Neural cell (in vitro differentiated cells): Measurements from ENCODE around the gene TWNK. TPM values are rescaled to one million over a fixed set of nuclear protein-coding genes. Genes with fewer than 3 reads are reported as not detected.

Experiments
- H2AFZ ChIP-seq: fragments of 200-600, 300-800 bp; sonication (generic), shearing (Covaris generic); 2 replicates; pipeline ENCODE4 v1.6.0; 2014; ENCODE audit warnings: low read depth, mild to moderate bottlenecking, antibody characterized with exemption, low read length, moderate library complexity
- H3F3A ChIP-seq: fragments of 200-600 bp; shearing (Covaris generic); 2 replicates; pipeline ENCODE4 v1.6.1; 2016; ENCODE audit warnings: mild to moderate bottlenecking, moderate library complexity, mixed read lengths, antibody characterized with exemption, low read length; ENCODE audit not compliant: insufficient read depth, poor library complexity, severe bottlenecking
- H3K27ac ChIP-seq: fragments of 200-600, 300-800 bp; sonication (generic), shearing (Covaris generic); 2 replicates; pipeline ENCODE4 v1.5.1; 2014; ENCODE audit warnings: mild to moderate bottlenecking, low read length, moderate library complexity
- H3K27me3 ChIP-seq: fragments of 300-800, 200-600 bp; sonication (generic), shearing (Covaris generic); 2 replicates; pipeline ENCODE4 v1.6.0; 2014; ENCODE audit warnings: mild to moderate bottlenecking, low read depth, low read length, moderate library complexity; ENCODE audit not compliant: insufficient read depth
- H3K36me3 ChIP-seq: fragments of 300-800, 200-600 bp; sonication (generic), shearing (Covaris generic); 2 replicates; pipeline ENCODE4 v1.5.1; 2014; ENCODE audit warnings: mild to moderate bottlenecking, antibody characterized with exemption, low read length, moderate library complexity; ENCODE audit not compliant: insufficient read depth
- H3K4me2 ChIP-seq: fragments of 300-800, 200-600 bp; sonication (generic), shearing (Covaris generic); 2 replicates; pipeline ENCODE4 v1.6.0; 2014; ENCODE audit warnings: mild to moderate bottlenecking, low read length
- H3K4me3 ChIP-seq: fragments of 300-800, 200-600 bp; sonication (generic), shearing (Covaris generic); 2 replicates; pipeline ENCODE4 v1.5.1; 2014; ENCODE audit warnings: mild to moderate bottlenecking, low read length, moderate library complexity
- H3K79me2 ChIP-seq: fragments of 200-600 bp; shearing (Covaris generic); replicated peaks from 2 replicates; pipeline ENCODE4 v1.6.0; 2014; ENCODE audit warnings: mild to moderate bottlenecking, low read length, moderate library complexity; ENCODE audit not compliant: insufficient read depth
- H3K9ac ChIP-seq: fragments of 300-800, 200-600 bp; sonication (generic), shearing (Covaris generic); 2 replicates; pipeline ENCODE4 v1.6.1; 2016; ENCODE audit warnings: mild to moderate bottlenecking, low read length, mixed read lengths
- H3K9me2 ChIP-seq: fragments of 200-600 bp; shearing (Covaris generic); 2 replicates; pipeline ENCODE4 v1.6.1; 2016; ENCODE audit warnings: mild to moderate bottlenecking, low read length, mixed read lengths; ENCODE audit not compliant: insufficient read depth
- H3K9me3 ChIP-seq: fragments of 200-600, 300-800 bp; sonication (generic), shearing (Covaris generic); 2 replicates; pipeline ENCODE4 v1.6.1; 2016; ENCODE audit warnings: mild to moderate bottlenecking, mixed run types, low read length, moderate library complexity, mixed read lengths
- H4K20me1 ChIP-seq: fragments of 200-600 bp; shearing (Covaris generic); 2 replicates; pipeline ENCODE4 v1.6.1; 2016; ENCODE audit warnings: mild to moderate bottlenecking, mixed run types; ENCODE audit not compliant: insufficient read depth
- EP300 ChIP-seq: fragments of 450-650 bp; conservative IDR thresholded peaks from 2 replicates; pipeline ENCODE4 v1.6.1; 2014; ENCODE audit warnings: antibody characterized with exemption, mild to moderate bottlenecking, moderate library complexity; ENCODE audit not compliant: poor library complexity, severe bottlenecking
- EZH2 ChIP-seq: fragments of 200-600, 300-800 bp; shearing (Covaris generic), sonication (generic); IDR thresholded peaks from 2 replicates; pipeline ENCODE4 v1.6.1; 2014; ENCODE audit warnings: antibody characterized with exemption, low read length, borderline replicate concordance, mild to moderate bottlenecking; ENCODE audit not compliant: insufficient read depth, poor library complexity, severe bottlenecking
- MXI1 ChIP-seq: fragments of 450-650 bp; conservative IDR thresholded peaks from 2 replicates; pipeline ENCODE4 v1.6.1; 2014; ENCODE audit warnings: antibody characterized with exemption, mild to moderate bottlenecking; ENCODE audit not compliant: poor library complexity, severe bottlenecking
- POLR2AphosphoS5 ChIP-seq: IDR thresholded peaks from 2 replicates; pipeline ENCODE4 v1.6.1; 2012
- RAD21 ChIP-seq: fragments of 450-650 bp; conservative IDR thresholded peaks from 2 replicates; pipeline ENCODE4 v1.6.1; 2014; ENCODE audit warnings: antibody characterized with exemption, mild to moderate bottlenecking, moderate library complexity
- SMC3 ChIP-seq: fragments of 450-650 bp; conservative IDR thresholded peaks from 2 replicates; pipeline ENCODE4 v1.6.1; 2014; ENCODE audit warnings: antibody characterized with exemption, mild to moderate bottlenecking, moderate library complexity; ENCODE audit not compliant: poor library complexity
- TAF1 ChIP-seq: IDR thresholded peaks from 2 replicates; pipeline ENCODE4 v1.6.1; 2012; ENCODE audit warnings: low read depth
- polyA plus RNA-seq: library from polyadenylated mRNA; depleted of rRNA; stranded (reverse); fragments of >200 nt; gene quantifications from 2 replicates; pipeline ENCODE4 v1.2.3, GENCODE V29; 2014
- TF ChIP-seq, protein P1 (sequence below): fragments of 450-650 bp; IDR thresholded peaks from 2 replicates; pipeline ENCODE4 v1.5.1; 2014; ENCODE audit warnings: antibody characterized with exemption, mild to moderate bottlenecking, moderate library complexity; ENCODE audit not compliant: poor library complexity, severe bottlenecking
- TF ChIP-seq, protein P2 (sequence below): IDR thresholded peaks from 2 replicates; pipeline ENCODE4 v1.6.1; 2012; ENCODE audit warnings: borderline replicate concordance

The TWNK gene
- polyA plus RNA-seq, 1 donor from 2014 or later = 4.8 TPM

DNA sequence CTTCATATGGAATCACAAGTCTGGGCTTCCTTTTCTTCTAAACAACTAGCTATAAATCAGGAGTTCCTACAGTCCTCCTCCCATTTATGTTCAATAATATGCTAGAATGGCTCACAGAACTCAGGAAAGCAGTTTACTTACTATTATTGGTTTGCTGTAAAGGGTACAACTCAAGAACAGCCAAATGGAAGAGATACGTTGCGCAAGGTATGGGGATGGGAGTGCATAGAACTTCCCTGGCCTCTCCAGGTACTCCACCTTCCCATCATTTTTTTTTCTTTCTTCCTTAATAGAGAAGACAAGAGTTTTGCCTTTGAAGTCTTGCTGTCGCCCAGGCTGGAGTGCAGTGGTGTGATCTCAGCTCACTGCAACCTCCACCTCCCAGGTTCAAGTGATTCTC lies 45.1 kb upstream of the TWNK start:
- no peaks in the 10 kb centered on the region for H3K9me2 ChIP-seq
- no peaks in the 10 kb centered on the region for H3K79me2 ChIP-seq
- H3K9me3 ChIP-seq = no peaks in the 10 kb centered on the region
- no peak overlapping the region for H3K27ac ChIP-seq
- H4K20me1 ChIP-seq = no peaks in the 10 kb centered on the region
- TF ChIP-seq RAD21 (no peak), MXI1 (no peak), EP300 (no peak), POLR2AphosphoS5 (no peak), SMC3 (no peak), EZH2 (no peak), TAF1 (no peak)
- TF ChIP-seq, protein P1, sequence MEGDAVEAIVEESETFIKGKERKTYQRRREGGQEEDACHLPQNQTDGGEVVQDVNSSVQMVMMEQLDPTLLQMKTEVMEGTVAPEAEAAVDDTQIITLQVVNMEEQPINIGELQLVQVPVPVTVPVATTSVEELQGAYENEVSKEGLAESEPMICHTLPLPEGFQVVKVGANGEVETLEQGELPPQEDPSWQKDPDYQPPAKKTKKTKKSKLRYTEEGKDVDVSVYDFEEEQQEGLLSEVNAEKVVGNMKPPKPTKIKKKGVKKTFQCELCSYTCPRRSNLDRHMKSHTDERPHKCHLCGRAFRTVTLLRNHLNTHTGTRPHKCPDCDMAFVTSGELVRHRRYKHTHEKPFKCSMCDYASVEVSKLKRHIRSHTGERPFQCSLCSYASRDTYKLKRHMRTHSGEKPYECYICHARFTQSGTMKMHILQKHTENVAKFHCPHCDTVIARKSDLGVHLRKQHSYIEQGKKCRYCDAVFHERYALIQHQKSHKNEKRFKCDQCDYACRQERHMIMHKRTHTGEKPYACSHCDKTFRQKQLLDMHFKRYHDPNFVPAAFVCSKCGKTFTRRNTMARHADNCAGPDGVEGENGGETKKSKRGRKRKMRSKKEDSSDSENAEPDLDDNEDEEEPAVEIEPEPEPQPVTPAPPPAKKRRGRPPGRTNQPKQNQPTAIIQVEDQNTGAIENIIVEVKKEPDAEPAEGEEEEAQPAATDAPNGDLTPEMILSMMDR = no peak
- TF ChIP-seq, protein P2, sequence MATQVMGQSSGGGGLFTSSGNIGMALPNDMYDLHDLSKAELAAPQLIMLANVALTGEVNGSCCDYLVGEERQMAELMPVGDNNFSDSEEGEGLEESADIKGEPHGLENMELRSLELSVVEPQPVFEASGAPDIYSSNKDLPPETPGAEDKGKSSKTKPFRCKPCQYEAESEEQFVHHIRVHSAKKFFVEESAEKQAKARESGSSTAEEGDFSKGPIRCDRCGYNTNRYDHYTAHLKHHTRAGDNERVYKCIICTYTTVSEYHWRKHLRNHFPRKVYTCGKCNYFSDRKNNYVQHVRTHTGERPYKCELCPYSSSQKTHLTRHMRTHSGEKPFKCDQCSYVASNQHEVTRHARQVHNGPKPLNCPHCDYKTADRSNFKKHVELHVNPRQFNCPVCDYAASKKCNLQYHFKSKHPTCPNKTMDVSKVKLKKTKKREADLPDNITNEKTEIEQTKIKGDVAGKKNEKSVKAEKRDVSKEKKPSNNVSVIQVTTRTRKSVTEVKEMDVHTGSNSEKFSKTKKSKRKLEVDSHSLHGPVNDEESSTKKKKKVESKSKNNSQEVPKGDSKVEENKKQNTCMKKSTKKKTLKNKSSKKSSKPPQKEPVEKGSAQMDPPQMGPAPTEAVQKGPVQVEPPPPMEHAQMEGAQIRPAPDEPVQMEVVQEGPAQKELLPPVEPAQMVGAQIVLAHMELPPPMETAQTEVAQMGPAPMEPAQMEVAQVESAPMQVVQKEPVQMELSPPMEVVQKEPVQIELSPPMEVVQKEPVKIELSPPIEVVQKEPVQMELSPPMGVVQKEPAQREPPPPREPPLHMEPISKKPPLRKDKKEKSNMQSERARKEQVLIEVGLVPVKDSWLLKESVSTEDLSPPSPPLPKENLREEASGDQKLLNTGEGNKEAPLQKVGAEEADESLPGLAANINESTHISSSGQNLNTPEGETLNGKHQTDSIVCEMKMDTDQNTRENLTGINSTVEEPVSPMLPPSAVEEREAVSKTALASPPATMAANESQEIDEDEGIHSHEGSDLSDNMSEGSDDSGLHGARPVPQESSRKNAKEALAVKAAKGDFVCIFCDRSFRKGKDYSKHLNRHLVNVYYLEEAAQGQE = no peak
- no peak overlapping the region for H3K4me2 ChIP-seq
- H3K27me3 ChIP-seq = no peaks in the 10 kb centered on the region
- no peak overlapping the region for H2AFZ ChIP-seq
- no peaks in the 10 kb centered on the region for H3F3A ChIP-seq
- peaks cover 18% of the 10 kb centered on the region for H3K36me3 ChIP-seq
- no peak overlapping the region for H3K4me3 ChIP-seq
- no peak overlapping the region for H3K9ac ChIP-seq

DNA sequence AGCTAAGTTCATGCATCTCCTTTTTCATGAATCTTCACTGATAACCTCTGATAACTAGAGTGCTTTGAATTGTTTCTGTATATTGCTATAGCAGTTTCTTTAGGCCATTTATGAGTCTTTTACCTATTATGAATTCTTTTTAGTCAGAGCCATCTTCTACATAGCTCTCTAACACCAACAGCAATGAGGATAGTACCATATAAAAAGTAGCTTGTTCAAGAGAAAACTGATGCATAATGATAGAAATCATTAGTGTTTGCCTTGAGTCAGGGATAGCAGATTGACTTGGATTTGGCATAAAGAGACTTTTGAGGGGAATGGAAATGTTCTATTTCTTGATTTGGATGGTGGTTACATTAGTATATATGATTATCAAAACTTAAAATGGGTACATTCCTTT lies 43.8 kb upstream of the TWNK start:
- H2AFZ ChIP-seq = no peak overlapping the region
- no peaks in the 10 kb centered on the region for H3K27me3 ChIP-seq

More for the DNA sequence above, 43.8 kb upstream of the TWNK start:
- Histone ChIP-seq H3K27ac (no peak overlapping the region), H3K36me3 (peaks cover 10% of the 10 kb centered on the region), H3K9me2 (no peaks in the 10 kb centered on the region), H3K4me3 (no peak overlapping the region), H3K4me2 (no peak overlapping the region), H3K79me2 (no peaks in the 10 kb centered on the region), H3F3A (no peaks in the 10 kb centered on the region), H3K9me3 (no peaks in the 10 kb centered on the region), H4K20me1 (no peaks in the 10 kb centered on the region), H3K9ac (no peak overlapping the region)
- TF ChIP-seq TAF1 = no peak
- no peak for TF ChIP-seq MXI1
- no peak for TF ChIP-seq SMC3
- TF ChIP-seq, protein P1 = no peak
- TF ChIP-seq POLR2AphosphoS5 = no peak
- TF ChIP-seq, protein P2 = no peak
- TF ChIP-seq RAD21 = no peak
- TF ChIP-seq EP300 = no peak
- TF ChIP-seq EZH2 = no peak
